Measurements from ENCODE around the gene CMTR1. TPM values are rescaled to one million over a fixed set of nuclear protein-coding genes. Genes with fewer than 3 reads are reported as not detected.

CMTR1 gene
- total and polyA plus RNA-seq, 8 donors, result 13.4 to 31.0 (median 17.2) TPM

DNA sequence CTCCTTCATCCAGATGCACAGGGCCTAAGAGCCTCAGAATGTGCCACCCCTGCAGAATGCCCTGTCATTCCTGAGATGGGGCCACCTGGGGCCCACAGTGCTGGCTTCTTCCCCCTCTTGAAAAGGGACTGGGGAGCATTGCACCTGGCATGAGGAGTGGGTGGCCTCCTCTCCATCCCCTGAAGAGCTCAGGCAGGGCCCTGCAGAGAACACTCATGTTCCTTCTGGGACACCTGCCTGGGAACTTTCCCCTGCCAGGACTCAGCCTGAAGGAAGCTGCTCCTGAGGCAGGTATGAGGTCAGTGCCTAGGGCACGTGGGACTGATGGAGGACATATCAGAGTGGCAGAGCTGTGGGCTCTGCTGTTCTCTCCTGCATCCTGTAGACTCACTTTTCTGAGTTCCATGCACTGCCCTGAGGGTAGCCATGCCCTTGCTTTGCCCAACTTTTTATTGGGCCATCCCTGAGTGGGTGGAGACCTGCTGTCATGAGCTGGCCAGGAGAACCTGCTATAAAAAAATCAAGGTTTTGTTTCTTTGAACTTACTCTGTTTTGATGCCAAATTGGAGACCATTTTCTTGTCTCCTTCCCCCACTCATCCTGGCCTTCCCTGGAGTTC lies 47.2 kb downstream of the CMTR1 start:
- H3K4me3 ChIP-seq, result no peak overlapping the region
- intact Hi-C loops (cut with DNase I), result loop anchor here in 1 of 3 donors (5.0 kb wide), 2 partner anchors 87 to 212 kb away; no protein-coding TSS in a partner anchor
- H3K27me3 ChIP-seq, result no peaks in the 10 kb centered on the region
- no peak for DNase-seq
- no peak for ATAC-seq
- H3K36me3 ChIP-seq, result peaks cover 1 to 19% (median 3%) of the 10 kb centered on the region in 3 donors
- TF ChIP-seq, protein P1, sequence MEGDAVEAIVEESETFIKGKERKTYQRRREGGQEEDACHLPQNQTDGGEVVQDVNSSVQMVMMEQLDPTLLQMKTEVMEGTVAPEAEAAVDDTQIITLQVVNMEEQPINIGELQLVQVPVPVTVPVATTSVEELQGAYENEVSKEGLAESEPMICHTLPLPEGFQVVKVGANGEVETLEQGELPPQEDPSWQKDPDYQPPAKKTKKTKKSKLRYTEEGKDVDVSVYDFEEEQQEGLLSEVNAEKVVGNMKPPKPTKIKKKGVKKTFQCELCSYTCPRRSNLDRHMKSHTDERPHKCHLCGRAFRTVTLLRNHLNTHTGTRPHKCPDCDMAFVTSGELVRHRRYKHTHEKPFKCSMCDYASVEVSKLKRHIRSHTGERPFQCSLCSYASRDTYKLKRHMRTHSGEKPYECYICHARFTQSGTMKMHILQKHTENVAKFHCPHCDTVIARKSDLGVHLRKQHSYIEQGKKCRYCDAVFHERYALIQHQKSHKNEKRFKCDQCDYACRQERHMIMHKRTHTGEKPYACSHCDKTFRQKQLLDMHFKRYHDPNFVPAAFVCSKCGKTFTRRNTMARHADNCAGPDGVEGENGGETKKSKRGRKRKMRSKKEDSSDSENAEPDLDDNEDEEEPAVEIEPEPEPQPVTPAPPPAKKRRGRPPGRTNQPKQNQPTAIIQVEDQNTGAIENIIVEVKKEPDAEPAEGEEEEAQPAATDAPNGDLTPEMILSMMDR (IDR thresholded peaks at IDR 0.05), result no peak
- no peak overlapping the region for H3K27ac ChIP-seq
- no peaks in the 10 kb centered on the region for H3K9me3 ChIP-seq
- H3K4me1 ChIP-seq, result no peaks in the 10 kb centered on the region
- no peak for FAIRE-seq
- 73 to 80% methylated on average over 1 of the region's 1 CpG for WGBS, 2 donors

DNA sequence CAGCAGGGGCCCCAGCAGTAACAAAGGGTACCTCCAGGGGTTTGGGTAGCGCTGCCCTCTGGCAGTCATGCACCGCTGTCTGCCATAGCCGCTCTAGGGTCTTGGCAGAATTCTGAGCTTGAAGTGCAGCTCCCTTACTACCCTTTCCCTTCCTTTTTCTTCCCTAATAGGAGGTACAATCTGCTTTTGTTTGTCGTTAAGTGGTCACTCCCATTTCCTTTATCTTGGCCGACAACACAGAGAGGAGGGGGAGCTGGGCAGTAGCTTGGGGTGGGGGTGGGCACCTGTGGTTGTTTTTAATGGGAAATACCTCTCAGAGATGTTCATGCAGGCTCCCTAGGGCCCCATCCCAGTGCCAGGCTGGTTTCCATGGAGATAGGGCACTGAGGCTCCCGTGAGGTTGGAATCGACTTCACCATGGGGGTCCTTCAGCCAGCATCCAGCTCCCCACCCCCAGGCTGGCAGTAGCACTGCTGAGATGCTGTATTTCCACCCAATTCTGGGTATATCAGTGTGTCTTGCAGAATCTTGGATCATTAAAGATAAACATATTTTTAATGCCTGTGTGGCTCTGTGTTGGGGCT lies 48.0 kb downstream of the CMTR1 start:
- Histone ChIP-seq H3K4me1 (no peaks in the 10 kb centered on the region), H3K27ac (no peak overlapping the region), H3K9me3 (no peaks in the 10 kb centered on the region), H3K36me3 (peaks cover 0 to 18% (median 3%) of the 10 kb centered on the region in 3 donors), H3K27me3 (no peaks in the 10 kb centered on the region), H3K4me3 (no peak overlapping the region)
- ATAC-seq (no peak), FAIRE-seq (no peak), DNase-seq (no peak)
- TF ChIP-seq, protein P1 (IDR thresholded peaks at IDR 0.05), result no peak
- intact Hi-C loops (cut with DNase I), result loop anchor here in 1 of 3 donors (5.0 kb wide), 2 partner anchors 86 to 211 kb away; no protein-coding TSS in a partner anchor
- 68 to 72% methylated on average over 7 of the region's 7 CpGs for WGBS, 2 donors

DNA sequence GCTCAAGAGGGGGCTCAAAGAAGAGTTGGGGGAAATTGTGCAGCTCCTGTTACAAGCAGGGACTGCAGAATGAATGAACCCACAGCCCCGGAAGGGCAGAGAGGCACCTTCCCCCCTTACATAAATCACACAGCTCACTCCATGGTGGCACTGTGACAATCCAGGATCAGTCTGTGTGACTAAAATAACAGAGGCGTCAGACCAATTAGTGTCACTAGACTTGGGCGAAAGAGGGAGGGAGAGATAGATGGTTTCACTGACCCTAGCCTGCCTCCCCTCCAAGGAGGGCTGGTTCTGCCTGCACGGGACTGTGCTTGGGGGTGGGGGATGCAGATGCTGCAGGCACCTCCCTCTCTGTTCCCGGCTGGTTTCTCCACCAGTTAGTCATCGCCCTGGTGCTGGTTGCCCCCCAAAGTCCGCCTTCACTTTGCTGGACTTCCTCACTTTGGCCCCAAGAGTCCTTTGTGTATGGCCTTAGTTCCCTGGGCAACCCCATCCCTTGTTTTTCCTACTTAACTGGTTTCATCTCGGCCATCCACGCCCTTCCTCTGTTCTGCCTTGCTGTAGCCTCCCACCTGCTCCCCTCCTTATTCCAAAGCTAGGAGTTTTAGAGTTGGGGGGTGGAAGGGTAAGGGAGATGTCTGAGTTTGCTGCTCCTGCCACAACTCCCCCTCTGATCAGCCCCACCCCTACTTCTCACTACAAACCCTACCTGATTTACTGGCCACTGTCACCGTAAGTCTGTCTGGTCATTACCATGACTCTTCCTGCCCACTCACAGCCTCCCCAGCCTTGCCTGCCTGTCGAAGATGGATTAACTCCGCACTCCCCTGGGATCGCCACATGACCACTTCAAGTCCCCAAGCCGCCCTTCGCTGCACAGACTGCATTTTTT lies 48.9 kb downstream of the CMTR1 start:
- H3K4me1 ChIP-seq, result no peaks in the 10 kb centered on the region
- TF ChIP-seq, protein P1 (IDR thresholded peaks at IDR 0.05), result no peak
- no peak overlapping the region for H3K27ac ChIP-seq
- ATAC-seq, result no peak
- 78 to 81% methylated on average over 15 of the region's 15 CpGs for WGBS, 2 donors
- peaks cover 0 to 18% (median 3%) of the 10 kb centered on the region in 3 donors for H3K36me3 ChIP-seq
- no peak for FAIRE-seq
- no peaks in the 10 kb centered on the region for H3K27me3 ChIP-seq
- no peak overlapping the region for H3K4me3 ChIP-seq
- no peak for DNase-seq
- intact Hi-C loops (cut with DNase I), result loop anchor here in 1 of 3 donors (5.0 kb wide), 2 partner anchors 85 to 210 kb away; no protein-coding TSS in a partner anchor
- H3K9me3 ChIP-seq, result no peaks in the 10 kb centered on the region

DNA sequence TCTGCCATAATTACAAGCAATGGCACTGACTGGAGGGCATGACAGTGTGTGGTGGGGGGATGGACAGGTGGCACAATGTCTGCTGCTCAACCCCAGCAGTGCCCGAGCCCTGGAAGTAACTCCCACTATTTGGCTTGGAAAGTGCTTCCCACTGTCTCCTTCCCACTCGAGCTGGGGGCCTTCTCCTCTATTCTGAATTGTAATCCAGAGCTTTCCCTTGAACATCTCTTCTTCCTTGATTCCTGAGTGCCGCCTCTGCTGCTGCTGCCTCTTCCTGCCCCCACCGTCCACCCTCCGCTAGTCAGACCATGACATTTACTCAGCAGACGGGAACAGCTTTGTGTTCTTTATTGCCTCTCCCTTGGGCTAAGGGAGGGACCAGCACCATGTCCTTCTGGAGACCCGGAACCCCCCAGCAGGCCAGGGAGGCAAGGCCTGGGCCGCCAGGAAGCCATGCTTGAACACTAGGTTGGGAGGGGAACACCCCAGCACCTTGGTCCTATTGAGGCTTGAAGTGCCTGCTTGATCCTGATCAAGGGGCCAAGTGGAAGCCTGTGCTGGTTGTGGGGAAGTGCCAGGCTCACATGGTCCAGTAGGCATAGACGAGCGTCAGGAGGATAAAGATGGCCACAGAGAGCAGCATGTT lies 49.7 kb downstream of the CMTR1 start:
- Histone ChIP-seq H3K36me3 (peaks cover 0 to 18% (median 3%) of the 10 kb centered on the region in 3 donors), H3K4me1 (no peaks in the 10 kb centered on the region), H3K9me3 (no peaks in the 10 kb centered on the region), H3K4me3 (no peak overlapping the region), H3K27me3 (no peaks in the 10 kb centered on the region), H3K27ac (no peak overlapping the region)
- ATAC-seq, result no peak
- no peak for DNase-seq
- no peak for FAIRE-seq
- intact Hi-C loops (cut with DNase I), result loop anchor here in 1 of 3 donors (5.0 kb wide), 2 partner anchors 85 to 210 kb away; no protein-coding TSS in a partner anchor
- 83 to 86% methylated on average over 10 of the region's 10 CpGs for WGBS, 2 donors
- TF ChIP-seq, protein P1 (IDR thresholded peaks at IDR 0.05), result no peak

All from pancreas (tissue), 10 donors.